MCF 10A (cell line): ENCODE measurements around the gene SLC24A3. TPM values are rescaled to one million over a fixed set of nuclear protein-coding genes. Genes with fewer than 3 reads are reported as not detected.

ENCODE experiments used
- BruUV-seq: library from RNA; stranded (reverse); fragments of 400-500 nt; replicated peaks from 2 replicates; lab custom pipeline; 2021; lab: Mats Ljungman, UMichigan
- CTCF ChIA-PET: fragments of 300-600 bp; sonication (Branson Sonifier 250); formaldehyde crosslinking; extraction: SDS; loops from one replicate; lab custom pipeline; 2021; ENCODE audit warnings: antibody characterized with exemption, inconsistent platforms; lab: Yijun Ruan, JAX
- POLR2A ChIA-PET: fragments of 300-600, 350-650 bp; sonication (Branson Sonifier 250); formaldehyde crosslinking; extraction: SDS; loops from one replicate; lab custom pipeline; 2020; ENCODE audit warnings: antibody characterized with exemption, inconsistent platforms; lab: Yijun Ruan, JAX
- DNase-seq: peaks from one replicate; pipeline ENCODE4 v3.0.0-alpha.2; 2018; ENCODE audit not compliant: unreplicated experiment
- H3K27ac Mint-ChIP-seq: one replicate; pipeline ENCODE4 v1.8.0; 2022; ENCODE audit warnings: mild to moderate bottlenecking, low read depth, mixed read lengths; ENCODE audit not compliant: unreplicated experiment
- H3K27me3 Mint-ChIP-seq: one replicate; pipeline ENCODE4 v1.8.0; 2022; ENCODE audit warnings: mixed read lengths; ENCODE audit not compliant: insufficient read depth, unreplicated experiment
- H3K36me3 Mint-ChIP-seq: one replicate; pipeline ENCODE4 v1.8.0; 2022; ENCODE audit warnings: mild to moderate bottlenecking, moderate library complexity, mixed read lengths; ENCODE audit not compliant: insufficient read depth, unreplicated experiment
- H3K4me1 Mint-ChIP-seq: one replicate; pipeline ENCODE4 v1.8.0; 2022; ENCODE audit warnings: mixed read lengths; ENCODE audit not compliant: insufficient read depth, unreplicated experiment
- H3K4me3 Mint-ChIP-seq: one replicate; pipeline ENCODE4 v1.8.0; 2022; ENCODE audit warnings: mild to moderate bottlenecking, moderate library complexity, mixed read lengths; ENCODE audit not compliant: unreplicated experiment
- H3K9me3 Mint-ChIP-seq: one replicate; pipeline ENCODE4 v1.8.0; 2022; ENCODE audit warnings: mixed read lengths; ENCODE audit not compliant: unreplicated experiment
- CTCF ChIP-seq: fragments of 200-600 bp; IDR thresholded peaks from one replicate; pipeline ENCODE4 v1.8.0; 2022; ENCODE audit warnings: antibody characterized with exemption, mild to moderate bottlenecking; ENCODE audit not compliant: unreplicated experiment
- intact Hi-C: fragments of 100-400 bp; cut with micrococcal nuclease; formaldehyde crosslinking; loops from 2 replicates; pipeline ENCODE4 v1.14.1; 2022
- total RNA-seq: library from RNA; stranded (reverse); gene quantifications from 2 replicates; pipeline ENCODE4 v1.2.3, GENCODE V29; 2022

Gene SLC24A3
- total RNA-seq, 1 experiment from 2014 or later: not detected

GRCh38 chr20:19495905-19496703, 283.7 kb downstream of the SLC24A3 start:
- Mint-ChIP-seq H3K9me3 (peaks cover 8% of the 10 kb centered on the region), H3K36me3 (peaks cover 6% of the 10 kb centered on the region), H3K4me3 (no peak overlapping the region), H3K27me3 (no peaks in the 10 kb centered on the region), H3K27ac (no peak overlapping the region), H3K4me1 (no peaks in the 10 kb centered on the region)
- CTCF ChIA-PET: no interaction called here
- no peak for TF ChIP-seq CTCF
- BruUV-seq: no TSS peak
- POLR2A ChIA-PET: no interaction called here
- DNase-seq: no peak
- intact Hi-C loops: no loop called here

- Mint-ChIP-seq H3K9me3 (peaks cover 8% of the 10 kb centered on the region), H3K27me3 (no peaks in the 10 kb centered on the region), H3K27ac (no peak overlapping the region), H3K4me3 (no peak overlapping the region), H3K36me3 (peaks cover 6% of the 10 kb centered on the region), H3K4me1 (no peaks in the 10 kb centered on the region)
- intact Hi-C loops: no loop called here
- no peak for TF ChIP-seq CTCF
- peak; percentile 16 for DNase-seq
- BruUV-seq: no TSS peak
- CTCF ChIA-PET: no interaction called here
- POLR2A ChIA-PET: no interaction called here
Observed at GRCh38 chr20:19497064-19497463, 284.6 kb downstream of the SLC24A3 start.

- ChIA-PET CTCF (no interaction called here), POLR2A (no interaction called here)
- no peak for TF ChIP-seq CTCF
- H3K4me3 Mint-ChIP-seq: no peak overlapping the region
- H3K36me3 Mint-ChIP-seq: peaks cover 6% of the 10 kb centered on the region
- DNase-seq: no peak
- H3K9me3 Mint-ChIP-seq: peaks cover 8% of the 10 kb centered on the region
- H3K27me3 Mint-ChIP-seq: no peaks in the 10 kb centered on the region
- intact Hi-C loops: no loop called here
- no peak overlapping the region for H3K27ac Mint-ChIP-seq
- no peaks in the 10 kb centered on the region for H3K4me1 Mint-ChIP-seq
- BruUV-seq: no TSS peak
Observed at GRCh38 chr20:19498756-19499155, 286.3 kb downstream of the SLC24A3 start.

- ChIA-PET POLR2A (no interaction called here), CTCF (interaction anchor here (0.7 kb wide), 1 partner anchor 125 kb away, joined by 3 read pairs; no protein-coding TSS in a partner anchor)
- Mint-ChIP-seq H3K9me3 (peaks cover 8% of the 10 kb centered on the region), H3K27me3 (no peaks in the 10 kb centered on the region), H3K27ac (no peak overlapping the region), H3K4me3 (no peak overlapping the region), H3K4me1 (no peaks in the 10 kb centered on the region), H3K36me3 (peaks cover 6% of the 10 kb centered on the region)
- no peak for TF ChIP-seq CTCF
- intact Hi-C loops: no loop called here
- no TSS peak for BruUV-seq
- DNase-seq: no peak
Observed at GRCh38 chr20:19501476-19502115, 289.2 kb downstream of the SLC24A3 start.
